SH-SY5Y (cell line): ENCODE results near the gene BHLHA9.

ENCODE experiments used
- GATA2 ChIP-seq: IDR thresholded peaks from 2 replicates; pipeline ENCODE4 v1.6.1; 2011; ENCODE audit warnings: mild to moderate bottlenecking, low read depth, low read length
- GATA3 ChIP-seq: IDR thresholded peaks from 2 replicates; pipeline ENCODE4 v1.6.1; 2011; ENCODE audit warnings: low read depth, mild to moderate bottlenecking, low read length, moderate library complexity

GRCh38 chr17:1302761-1303160 is 32.5 kb downstream of the BHLHA9 start:
- no peak for TF ChIP-seq GATA3
- no peak for TF ChIP-seq GATA2
